ENCODE data around the gene ARHGAP22.

- TF ChIP-seq CTCF (IDR thresholded peaks at IDR 0.05), result no peak
- TF ChIP-seq POLR2A (IDR thresholded peaks at IDR 0.05), result no peak
Observed at GRCh38 chr10:48487244-48487643, 117.6 kb downstream of the ARHGAP22 start.

Data from tibial nerve (tissue), 3 donors.